ENCODE data around the gene KBTBD12. TPM values are rescaled to one million over a fixed set of nuclear protein-coding genes. Genes with fewer than 3 reads are reported as not detected.
"Not testable (repeated sequence)": the region's sequence is repeated elsewhere in the genome, so short reads cannot be mapped to it uniquely, and the experiment has no call there.

KBTBD12 gene
- total RNA-seq, 1 donor from 2014 or later = 0.98 TPM

GRCh38 chr3:127889976-127890650 lies 24.9 kb upstream of the KBTBD12 start:
- peak; percentile 23 for DNase-seq (ENCODE audit: low read depth)
- TF ChIP-seq CTCF (conservative IDR thresholded peaks at IDR 0.05; ENCODE audit: low read depth, low read length) = no peak
- H3K4me3 ChIP-seq (ENCODE audit: low read depth, low read length) = no peak overlapping the region

- H3K4me3 ChIP-seq (ENCODE audit: low read depth, low read length) = not testable (repeated sequence)
- peak; percentile 66 for DNase-seq (ENCODE audit: low read depth)
These were observed 24.3 kb upstream of the KBTBD12 start for GRCh38 chr3:127890651-127891290.

GRCh38 chr3:127894481-127894880 lies 20.6 kb upstream of the KBTBD12 start:
- DNase-seq (ENCODE audit: low read depth) = no peak
- no peak overlapping the region for H3K4me3 ChIP-seq (ENCODE audit: low read depth, low read length)
- no peak for TF ChIP-seq CTCF (conservative IDR thresholded peaks at IDR 0.05; ENCODE audit: low read depth, low read length)

GRCh38 chr3:127899200-127899599 lies 15.8 kb upstream of the KBTBD12 start:
- DNase-seq (ENCODE audit: low read depth) = no peak
- TF ChIP-seq CTCF (conservative IDR thresholded peaks at IDR 0.05; ENCODE audit: low read depth, low read length) = no peak
- no peak overlapping the region for H3K4me3 ChIP-seq (ENCODE audit: low read depth, low read length)

GRCh38 chr3:127899766-127900165 lies 15.3 kb upstream of the KBTBD12 start:
- TF ChIP-seq CTCF (conservative IDR thresholded peaks at IDR 0.05; ENCODE audit: low read depth, low read length) = no peak
- no peak for DNase-seq (ENCODE audit: low read depth)
- no peak overlapping the region for H3K4me3 ChIP-seq (ENCODE audit: low read depth, low read length)

GRCh38 chr3:127900536-127900935 lies 14.5 kb upstream of the KBTBD12 start:
- no peak overlapping the region for H3K4me3 ChIP-seq (ENCODE audit: low read depth, low read length)
- DNase-seq (ENCODE audit: low read depth) = no peak
- TF ChIP-seq CTCF (conservative IDR thresholded peaks at IDR 0.05; ENCODE audit: low read depth, low read length) = no peak

GRCh38 chr3:127902486-127902885 lies 12.5 kb upstream of the KBTBD12 start:
- no peak for DNase-seq (ENCODE audit: low read depth)
- TF ChIP-seq CTCF (conservative IDR thresholded peaks at IDR 0.05; ENCODE audit: low read depth, low read length) = no peak

More at GRCh38 chr3:127902486-127902885, 12.5 kb upstream of the KBTBD12 start:
- no peak overlapping the region for H3K4me3 ChIP-seq (ENCODE audit: low read depth, low read length)
